Measurements from ENCODE around the gene FAM229B. TPM values are rescaled to one million over a fixed set of nuclear protein-coding genes. Genes with fewer than 3 reads are reported as not detected.

Gene FAM229B
- total and polyA plus RNA-seq, 2 of the 8 experiments (the other 6 are each of a cell fraction or from before 2014, with no cell fraction given): 10.0 to 10.4 TPM

- TF ChIP-seq SP4 (IDR thresholded peaks at IDR 0.05; ENCODE audit: low read length) (no peak), POLR2A (IDR thresholded peaks at IDR 0.05; ENCODE audit: control extremely low read depth in 1 of 2, low read depth in 2 of 2, low read length in 2 of 2) (no peak), BACH1 (IDR thresholded peaks at IDR 0.05; ENCODE audit: low read length) (no peak), SAP30 (IDR thresholded peaks at IDR 0.05; ENCODE audit: insufficient read depth, insufficient replicate concordance, low read length) (no peak), GTF2F1 (IDR thresholded peaks at IDR 0.05; ENCODE audit: borderline replicate concordance, low read depth, low read length) (no peak), CHD2 (IDR thresholded peaks at IDR 0.05; ENCODE audit: low read length) (no peak), CREB1 (IDR thresholded peaks at IDR 0.05) (no peak), BCL11A (IDR thresholded peaks at IDR 0.05; ENCODE audit: low read depth in 2 of 2, low read length in 2 of 2) (no peak), JUN (IDR thresholded peaks at IDR 0.05; ENCODE audit: low read depth, low read length) (no peak), MAFK (IDR thresholded peaks at IDR 0.05; ENCODE audit: low read depth, low read length) (no peak), CEBPB (IDR thresholded peaks at IDR 0.05; ENCODE audit: low read depth, low read length) (no peak), E2F6 (IDR thresholded peaks at IDR 0.05) (no peak), HDAC6 (IDR thresholded peaks at IDR 0.05; ENCODE audit: low read depth, low read length) (no peak), NANOG (IDR thresholded peaks at IDR 0.05; ENCODE audit: insufficient read depth, low read depth, low read length, poor library complexity, severe bottlenecking) (no peak), TAF1 (IDR thresholded peaks at IDR 0.05; ENCODE audit: low read depth, low read length) (no peak), RXRA (IDR thresholded peaks at IDR 0.05; ENCODE audit: insufficient read depth, low read depth, low read length) (no peak)
- no peaks in the 10 kb centered on the region for H3K4me1 ChIP-seq (replicated peaks in 1 of 4; ENCODE audit: control insufficient read depth in 3 of 4, insufficient read depth in 4 of 4, low read length in 3 of 4)
- H3K79me1 ChIP-seq (ENCODE audit: low read depth, low read length): no peaks in the 10 kb centered on the region
- H4K91ac ChIP-seq (replicated peaks; ENCODE audit: insufficient read length, low read length): no peak overlapping the region
- POLR2A ChIA-PET (ENCODE audit: partially characterized antibody): no interaction called here
- H3K14ac ChIP-seq (ENCODE audit: insufficient read length): no peak overlapping the region
- H3K9ac ChIP-seq (replicated peaks in 1 of 4; ENCODE audit: extremely low read depth in 1 of 4, low read depth in 3 of 4, low read length in 3 of 4): no peak overlapping the region
- H3K56ac ChIP-seq (replicated peaks; ENCODE audit: insufficient read length, low read depth, low read length): no peak overlapping the region
- peaks cover 1% of the 10 kb centered on the region; the same call in 1 of the 2 replicates for H3K23me2 ChIP-seq (ENCODE audit: low read depth, low read length)
- no peak overlapping the region for H3K27ac ChIP-seq (ENCODE audit: low read depth, low read length)
- H3K4me2 ChIP-seq (ENCODE audit: insufficient read depth in 1 of 2, low read depth in 2 of 2, low read length in 2 of 2): no peak overlapping the region
- H3K4me3 ChIP-seq (ENCODE audit: extremely low read depth in 1 of 4, insufficient read depth in 2 of 4, low read depth in 3 of 4, low read length in 4 of 4): no peak overlapping the region
- whole genome bisulfite sequencing, 2 experiments (ENCODE audit: extremely low coverage in 1 of 2, insufficient coverage in 1 of 2, insufficient read length in 1 of 2, insufficient replicate concordance in 2 of 2, low coverage in 1 of 2, low lambda C conversion rate in 2 of 2, missing lambda C conversion rate in 1 of 2): 88% methylated on average over 8 of the region's 8 CpGs; no CpG with 5 or more reads in 1 of the 2 experiments
- H3K18ac ChIP-seq (ENCODE audit: extremely low read depth, low read length): no peak overlapping the region
- CTCF ChIA-PET (ENCODE audit: partially characterized antibody): interaction anchor here (0.6 to 9.7 kb wide), 9 partner anchors 11 to 406 kb away, joined by 3 to 102 read pairs (median 3); no protein-coding TSS in a partner anchor
- no peak overlapping the region for H2BK20ac ChIP-seq (ENCODE audit: low read length)
- no peaks in the 10 kb centered on the region for H3K36me3 ChIP-seq (ENCODE audit: control insufficient read depth in 2 of 4, insufficient read depth in 4 of 4, low read length in 3 of 4)
- FAIRE-seq: no peak
- no peak overlapping the region for H3K23ac ChIP-seq (ENCODE audit: insufficient read length)
- no peak overlapping the region for H2BK12ac ChIP-seq (ENCODE audit: low read depth, low read length)
- peak overlapping the region; percentile 31; the same call in 1 of the 2 replicates for H2AFZ ChIP-seq (ENCODE audit: low read length)
- H2AK5ac ChIP-seq (ENCODE audit: low read depth, low read length): no peak overlapping the region
- no peak overlapping the region for H2BK5ac ChIP-seq (ENCODE audit: low read depth, low read length)
- no peak overlapping the region for H2BK120ac ChIP-seq (replicated peaks; ENCODE audit: low read depth, low read length)
- no peaks in the 10 kb centered on the region for H3K27me3 ChIP-seq (replicated peaks in 1 of 4; ENCODE audit: control insufficient read depth in 3 of 4, extremely low read depth in 1 of 4, insufficient read depth in 3 of 4, low read length in 3 of 4)
- H4K20me1 ChIP-seq (replicated peaks in 1 of 2; ENCODE audit: control insufficient read depth in 1 of 2, insufficient read depth in 2 of 2, low read length in 2 of 2): no peaks in the 10 kb centered on the region
- no peak overlapping the region for H3K4ac ChIP-seq (replicated peaks; ENCODE audit: insufficient read length, low read depth, low read length)
- no peak overlapping the region for H4K5ac ChIP-seq (ENCODE audit: insufficient read length, low read depth, low read length)
- H3K9me3 ChIP-seq (ENCODE audit: insufficient read depth in 2 of 2, low read depth in 1 of 2, low read length in 1 of 2): no peaks in the 10 kb centered on the region
- H2BK15ac ChIP-seq (ENCODE audit: low read length): no peak overlapping the region
- no peak for DNase-seq (ENCODE audit: low read depth in 1 of 2, low spot score in 2 of 2)
- no peak overlapping the region for H4K8ac ChIP-seq (ENCODE audit: extremely low read depth, insufficient read depth, low read length)
- H3K79me2 ChIP-seq (ENCODE audit: control insufficient read depth in 1 of 2, insufficient read depth in 2 of 2, low read length in 2 of 2): no peaks in the 10 kb centered on the region; a peak in 1 of 4 replicates
Measured at GRCh38 chr6:112037783-112038216, 49.6 kb upstream of the FAM229B start.

Measured in H1 (cell line).